Measurements from ENCODE around the gene NFATC3. TPM values are rescaled to one million over a fixed set of nuclear protein-coding genes. Genes with fewer than 3 reads are reported as not detected.

Gene NFATC3
- total and polyA plus RNA-seq, 7 donors = 4.8 to 52.2 (median 42.8) TPM

- 0 to 1% methylated on average over 44 to 45 of the region's 45 CpGs for WGBS, 2 donors
- intact Hi-C loops (cut with DNase I) = no loop called here
- H3K4me1 ChIP-seq = peaks cover 0 to 46% (median 30%) of the 10 kb centered on the region in 4 donors
Measured at GRCh38 chr16:68084504-68085258, 489 bp upstream of the NFATC3 start.

DNA sequence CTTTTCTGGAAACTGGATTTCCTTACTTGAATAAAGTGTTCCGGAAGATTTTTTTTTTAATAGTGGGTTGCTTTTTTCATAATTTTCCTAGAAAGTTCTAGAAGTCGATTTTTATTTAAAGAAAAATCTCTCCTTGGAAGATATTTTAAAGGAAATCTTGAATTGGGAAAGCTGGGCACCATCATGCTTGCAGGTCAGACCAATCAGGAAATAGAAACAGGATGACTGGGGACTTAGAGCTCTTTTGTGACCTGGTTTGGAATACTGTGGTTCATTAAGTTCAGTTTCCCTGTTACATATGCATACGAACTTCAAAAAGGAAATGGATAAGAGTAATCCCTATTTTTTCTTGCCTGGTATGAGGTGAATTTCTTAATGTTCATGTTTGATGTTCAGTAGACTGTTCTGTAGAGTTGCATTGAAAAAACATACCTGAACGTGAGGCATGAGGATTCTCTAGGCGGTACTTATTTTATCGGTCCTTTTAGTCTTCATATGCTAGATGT is 1.2 kb downstream of the NFATC3 start:
- no peaks in the 10 kb centered on the region for H3K36me3 ChIP-seq
- intact Hi-C loops (cut with DNase I) = loop anchor here (2.0 kb wide), 1 partner anchor 142 kb away; no protein-coding TSS in a partner anchor
- no peak for DNase-seq
- H3K27ac ChIP-seq = peak overlapping the region; percentile 91 to 99 (median 94)
- peak overlapping the region; percentile 57 to 97 (median 80) for H3K4me3 ChIP-seq
- no peaks in the 10 kb centered on the region for H3K9me3 ChIP-seq
- WGBS, 2 donors = 0 to 1% methylated on average over 6 of the region's 6 CpGs
- no peaks in the 10 kb centered on the region for H3K27me3 ChIP-seq
- TF ChIP-seq POLR2AphosphoS5 (IDR thresholded peaks at IDR 0.05) (no peak), POLR2A (IDR thresholded peaks at IDR 0.05) (no peak)
- TF ChIP-seq, protein P1, sequence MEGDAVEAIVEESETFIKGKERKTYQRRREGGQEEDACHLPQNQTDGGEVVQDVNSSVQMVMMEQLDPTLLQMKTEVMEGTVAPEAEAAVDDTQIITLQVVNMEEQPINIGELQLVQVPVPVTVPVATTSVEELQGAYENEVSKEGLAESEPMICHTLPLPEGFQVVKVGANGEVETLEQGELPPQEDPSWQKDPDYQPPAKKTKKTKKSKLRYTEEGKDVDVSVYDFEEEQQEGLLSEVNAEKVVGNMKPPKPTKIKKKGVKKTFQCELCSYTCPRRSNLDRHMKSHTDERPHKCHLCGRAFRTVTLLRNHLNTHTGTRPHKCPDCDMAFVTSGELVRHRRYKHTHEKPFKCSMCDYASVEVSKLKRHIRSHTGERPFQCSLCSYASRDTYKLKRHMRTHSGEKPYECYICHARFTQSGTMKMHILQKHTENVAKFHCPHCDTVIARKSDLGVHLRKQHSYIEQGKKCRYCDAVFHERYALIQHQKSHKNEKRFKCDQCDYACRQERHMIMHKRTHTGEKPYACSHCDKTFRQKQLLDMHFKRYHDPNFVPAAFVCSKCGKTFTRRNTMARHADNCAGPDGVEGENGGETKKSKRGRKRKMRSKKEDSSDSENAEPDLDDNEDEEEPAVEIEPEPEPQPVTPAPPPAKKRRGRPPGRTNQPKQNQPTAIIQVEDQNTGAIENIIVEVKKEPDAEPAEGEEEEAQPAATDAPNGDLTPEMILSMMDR (IDR thresholded peaks at IDR 0.05) = no peak
- peaks cover 0 to 47% (median 32%) of the 10 kb centered on the region in 4 donors for H3K4me1 ChIP-seq

More at GRCh38 chr16:68084504-68085258, 489 bp upstream of the NFATC3 start:
- H3K4me3 ChIP-seq = peak overlapping the region; percentile 45 to 97 (median 80)
- TF ChIP-seq POLR2A (IDR thresholded peaks at IDR 0.05) (peak; percentile 34 to 51), EP300 (IDR thresholded peaks at IDR 0.05) (no peak), POLR2AphosphoS5 (IDR thresholded peaks at IDR 0.05) (peak; percentile 35 to 79 (median 61))
- TF ChIP-seq, protein P1 (IDR thresholded peaks at IDR 0.05) = no peak
- no peaks in the 10 kb centered on the region for H3K36me3 ChIP-seq
- peak overlapping the region; percentile 91 to 99 (median 94) for H3K27ac ChIP-seq
- H3K27me3 ChIP-seq = no peaks in the 10 kb centered on the region
- DNase-seq = peak; percentile 95
- H3K9me3 ChIP-seq = no peaks in the 10 kb centered on the region

DNA sequence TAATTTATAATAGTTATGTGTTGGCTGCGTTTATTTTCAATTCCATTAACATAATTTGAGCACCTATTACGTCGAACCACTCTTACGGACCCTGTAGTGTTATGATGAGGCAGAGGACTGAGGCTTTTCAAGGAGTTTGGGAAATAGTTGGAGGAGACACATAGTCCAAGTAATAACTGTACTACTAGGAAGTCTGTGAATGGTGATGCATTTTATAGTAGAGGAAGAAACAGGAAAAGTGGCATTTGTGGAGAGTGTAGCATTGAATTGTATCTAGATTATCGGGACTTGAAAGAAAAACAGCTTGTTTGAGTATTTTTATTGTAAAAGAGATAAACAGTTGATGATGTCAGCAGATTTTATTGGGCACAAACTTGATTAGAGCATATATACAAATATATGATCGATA is 1.7 kb downstream of the NFATC3 start:
- H3K27me3 ChIP-seq = no peaks in the 10 kb centered on the region
- intact Hi-C loops (cut with DNase I) = loop anchor here (2.0 kb wide), 1 partner anchor 142 kb away; no protein-coding TSS in a partner anchor
- peak overlapping the region; percentile 57 to 97 (median 80) for H3K4me3 ChIP-seq
- H3K4me1 ChIP-seq = peaks cover 0 to 52% (median 35%) of the 10 kb centered on the region in 4 donors
- H3K9me3 ChIP-seq = no peaks in the 10 kb centered on the region
- 1 to 4% methylated on average over 6 of the region's 6 CpGs for WGBS, 2 donors
- no peaks in the 10 kb centered on the region for H3K36me3 ChIP-seq
- peak overlapping the region; percentile 91 to 99 (median 94) for H3K27ac ChIP-seq
- TF ChIP-seq POLR2AphosphoS5 (IDR thresholded peaks at IDR 0.05) (no peak), POLR2A (IDR thresholded peaks at IDR 0.05) (no peak), EP300 (IDR thresholded peaks at IDR 0.05) (no peak)
- TF ChIP-seq, protein P1 (IDR thresholded peaks at IDR 0.05) = no peak
- no peak for DNase-seq

DNA sequence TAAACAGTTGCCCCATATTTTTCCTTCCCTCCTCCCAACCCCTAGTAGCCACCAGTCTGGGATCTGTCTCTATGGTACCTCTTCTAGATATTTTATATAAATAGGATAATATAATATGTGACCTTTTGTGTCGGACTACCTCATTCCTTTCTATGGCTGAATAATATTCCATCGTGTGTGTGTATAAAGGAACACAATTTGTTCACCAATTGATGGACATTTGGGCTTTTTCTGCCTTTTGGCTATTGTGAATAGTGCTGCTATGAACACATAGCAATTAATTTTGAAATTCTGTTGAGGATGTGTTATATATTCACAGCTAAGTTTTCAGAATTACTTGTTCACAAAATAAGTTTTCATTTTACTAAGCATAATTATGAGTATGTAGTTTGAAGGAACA is 2.5 kb downstream of the NFATC3 start:
- Histone ChIP-seq H3K4me3 (no peak overlapping the region), H3K27ac (peak overlapping the region in 3 of 4 donors; percentile 91 to 99 (median 94)), H3K27me3 (no peaks in the 10 kb centered on the region), H3K36me3 (no peaks in the 10 kb centered on the region), H3K9me3 (no peaks in the 10 kb centered on the region), H3K4me1 (peaks cover 0 to 60% (median 39%) of the 10 kb centered on the region in 4 donors)
- DNase-seq = no peak
- no peak for TF ChIP-seq POLR2A (IDR thresholded peaks at IDR 0.05)
- TF ChIP-seq, protein P1 (IDR thresholded peaks at IDR 0.05) = no peak
- no peak for TF ChIP-seq POLR2AphosphoS5 (IDR thresholded peaks at IDR 0.05)
- no peak for TF ChIP-seq EP300 (IDR thresholded peaks at IDR 0.05)
- intact Hi-C loops (cut with DNase I) = loop anchor here (2.0 kb wide), 1 partner anchor 141 kb away; no protein-coding TSS in a partner anchor
- WGBS, 2 donors = 66 to 68% methylated on average over 2 of the region's 2 CpGs

Data from sigmoid colon (tissue), 7 donors.